ENCODE data around the gene NHSL2.

DNA sequence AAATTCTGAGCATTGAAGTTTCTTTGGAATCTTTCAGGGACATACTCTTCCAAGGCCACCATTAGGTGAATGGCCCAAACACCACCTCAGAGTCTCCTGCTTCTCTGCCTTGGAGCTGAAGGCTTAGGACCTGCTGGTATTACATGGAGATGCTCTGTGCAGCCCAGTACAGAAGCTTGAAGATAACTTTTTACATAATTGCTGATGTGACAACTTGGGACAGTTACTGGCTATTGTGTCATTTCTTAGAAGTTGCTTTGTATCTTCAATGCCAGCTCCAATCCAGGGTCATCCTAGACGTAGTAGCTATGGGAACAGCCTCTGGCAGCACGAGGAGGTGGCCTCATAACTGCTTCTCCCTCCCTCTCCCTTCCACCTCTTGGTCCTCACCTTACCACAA is 160.6 kb downstream of the NHSL2 start:
- TF ChIP-seq CTCF (IDR thresholded peaks at IDR 0.05) (no peak), EZH2phosphoT487 (IDR thresholded peaks at IDR 0.05) (no peak), EZH2 (IDR thresholded peaks at IDR 0.05) (no peak)
